ENCODE results near the gene DDAH2. TPM values are rescaled to one million over a fixed set of nuclear protein-coding genes. Genes with fewer than 3 reads are reported as not detected.
"Not testable (repeated sequence)": the region's sequence is repeated elsewhere in the genome, so short reads cannot be mapped to it uniquely, and the experiment has no call there.

The DDAH2 gene
- total RNA-seq, 2 donors from 2014 or later = 55.6 to 56.2 TPM

GRCh38 chr6:31721351-31722020 is 7.6 kb downstream of the DDAH2 start, which contains the start of gene LY6G6C:
Gene LY6G6C (minus strand): TSS chr6:31721746. CDS start chr6:31721679, 67 bp downstream.
- intact Hi-C loops (cut with DNase I) = no loop called here
- DNase-seq (no peak), ATAC-seq (no peak)

DNA sequence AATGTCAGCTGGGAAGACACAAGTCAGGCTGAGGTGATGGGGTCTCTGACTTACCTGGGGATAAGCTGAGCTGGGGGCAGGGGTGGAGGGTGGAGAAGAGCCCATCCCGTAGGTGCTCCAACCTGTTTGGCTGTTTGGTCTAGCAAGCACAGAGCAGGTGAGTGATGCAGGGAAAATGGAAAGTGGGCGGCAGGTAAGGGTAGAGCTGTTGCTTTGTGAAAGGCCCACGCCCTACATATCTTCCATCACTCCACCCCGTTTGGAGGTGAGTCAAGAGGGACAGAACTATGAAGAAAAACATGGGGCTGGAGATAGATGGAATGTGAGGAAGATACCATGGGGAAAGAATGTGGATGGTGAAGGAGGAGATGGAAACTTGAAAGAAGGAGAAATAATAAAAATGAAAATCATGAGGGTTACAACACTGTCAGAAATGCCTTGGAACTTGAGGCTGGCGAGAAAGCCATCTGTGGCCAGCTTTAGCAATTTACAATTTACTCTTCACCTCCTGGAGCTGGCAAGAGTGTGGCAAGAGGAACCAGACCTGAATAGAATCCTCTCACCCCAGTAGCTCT is 8.8 kb downstream of the DDAH2 start:
- DNase-seq = no peak
- intact Hi-C loops (cut with DNase I) = no loop called here
- ATAC-seq = no peak

- DNase-seq (no peak), ATAC-seq (no peak)
- intact Hi-C loops (cut with DNase I) = no loop called here
Measured at GRCh38 chr6:31719001-31719400, 10.1 kb downstream of the DDAH2 start.

- intact Hi-C loops (cut with DNase I) = no loop called here
- ATAC-seq = no peak
- DNase-seq = no peak
Measured at GRCh38 chr6:31718265-31718664, 10.8 kb downstream of the DDAH2 start.

DNA sequence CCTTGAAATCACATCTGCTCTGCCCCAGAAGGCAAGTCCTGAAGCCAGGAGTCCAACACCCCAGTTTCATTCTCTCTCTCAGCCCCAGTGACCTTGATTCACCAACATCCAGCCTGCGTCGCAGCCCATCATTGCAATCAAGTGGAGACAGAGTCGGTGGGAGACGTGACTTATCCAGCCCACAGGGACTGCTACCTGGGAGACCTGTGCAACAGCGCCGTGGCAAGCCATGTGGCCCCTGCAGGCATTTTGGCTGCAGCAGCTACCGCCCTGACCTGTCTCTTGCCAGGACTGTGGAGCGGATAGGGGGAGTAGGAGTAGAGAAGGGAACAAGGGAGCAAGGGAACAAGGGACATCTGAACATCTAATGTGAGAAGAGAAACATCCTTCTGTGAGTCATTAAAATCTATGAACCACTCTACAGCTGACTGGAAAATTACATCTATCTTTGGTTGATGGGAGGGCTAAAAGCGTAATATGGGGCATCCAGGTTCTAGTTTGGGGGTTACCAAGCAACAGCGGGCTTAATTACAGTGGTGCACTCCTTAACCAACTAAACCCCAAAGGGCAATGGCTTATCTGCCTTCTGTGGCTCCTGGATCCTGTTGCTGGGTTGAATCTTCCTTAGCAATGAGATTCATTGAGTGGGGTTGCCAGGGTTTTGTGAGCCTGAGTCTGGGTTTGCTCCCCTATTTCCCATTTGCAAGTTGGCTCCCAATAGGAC is 11.4 kb downstream of the DDAH2 start:
- intact Hi-C loops (cut with DNase I) = no loop called here
- no peak for ATAC-seq
- no peak for DNase-seq

GRCh38 chr6:31715022-31715958 is 13.8 kb downstream of the DDAH2 start, which contains the start of gene LY6G6D:
Gene LY6G6D (plus strand): TSS chr6:31715348. CDS start chr6:31715356, 8 bp downstream.
- intact Hi-C loops (cut with DNase I) = no loop called here
- DNase-seq (no peak), ATAC-seq (no peak)

- ATAC-seq (no peak), DNase-seq (no peak)
- intact Hi-C loops (cut with DNase I) = no loop called here
Measured at GRCh38 chr6:31713991-31714684, 15.0 kb downstream of the DDAH2 start.

DNA sequence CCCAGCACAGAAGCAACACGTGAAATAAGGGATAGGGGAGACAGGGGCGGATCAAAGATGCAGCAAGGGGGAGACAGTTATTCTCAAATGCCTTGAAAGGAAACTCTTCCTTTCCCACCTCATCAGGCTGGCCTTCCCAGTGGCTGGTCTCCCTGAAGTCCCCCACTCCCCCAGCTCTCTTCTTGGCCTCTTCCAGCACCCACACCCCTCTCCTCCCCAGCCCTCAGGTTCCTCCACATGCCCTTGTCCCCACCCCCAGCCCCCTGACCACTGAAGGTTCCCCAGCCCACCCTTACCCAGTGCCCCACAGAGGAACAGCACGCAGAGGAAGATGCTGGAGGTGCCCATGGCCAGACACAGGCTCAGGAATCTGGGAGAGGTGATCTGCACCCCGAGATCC is 15.6 kb downstream of the DDAH2 start:
- ATAC-seq (no peak), DNase-seq (no peak)
- intact Hi-C loops (cut with DNase I) = no loop called here

DNA sequence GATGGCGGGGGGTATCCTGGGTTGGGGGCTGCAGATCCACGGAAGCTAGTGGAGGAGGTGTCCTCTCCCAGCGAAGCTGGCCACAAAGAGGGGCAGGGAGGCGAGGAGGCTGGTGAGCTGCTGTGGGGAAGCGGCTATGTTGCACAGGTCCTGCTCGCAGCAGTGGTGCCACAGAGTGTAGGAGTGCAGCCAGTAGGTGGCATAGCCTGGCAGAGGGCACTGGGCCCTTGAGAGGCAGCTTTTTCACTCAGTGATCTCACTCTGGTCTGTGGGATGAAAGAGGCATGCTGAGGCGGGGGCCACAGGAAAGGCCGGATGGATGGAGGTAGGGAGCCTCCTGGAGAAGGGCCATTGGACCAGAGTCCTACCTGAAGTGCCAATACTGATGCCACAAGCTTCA is 16.8 kb downstream of the DDAH2 start:
- peak in 1 of 2 donors; percentile 44 for ATAC-seq
- DNase-seq = no peak
- intact Hi-C loops (cut with DNase I) = no loop called here

GRCh38 chr6:31711233-31711632 is 17.9 kb downstream of the DDAH2 start:
- DNase-seq (no peak), ATAC-seq (peak in 1 of 2 donors; percentile 29)
- intact Hi-C loops (cut with DNase I) = no loop called here

DNA sequence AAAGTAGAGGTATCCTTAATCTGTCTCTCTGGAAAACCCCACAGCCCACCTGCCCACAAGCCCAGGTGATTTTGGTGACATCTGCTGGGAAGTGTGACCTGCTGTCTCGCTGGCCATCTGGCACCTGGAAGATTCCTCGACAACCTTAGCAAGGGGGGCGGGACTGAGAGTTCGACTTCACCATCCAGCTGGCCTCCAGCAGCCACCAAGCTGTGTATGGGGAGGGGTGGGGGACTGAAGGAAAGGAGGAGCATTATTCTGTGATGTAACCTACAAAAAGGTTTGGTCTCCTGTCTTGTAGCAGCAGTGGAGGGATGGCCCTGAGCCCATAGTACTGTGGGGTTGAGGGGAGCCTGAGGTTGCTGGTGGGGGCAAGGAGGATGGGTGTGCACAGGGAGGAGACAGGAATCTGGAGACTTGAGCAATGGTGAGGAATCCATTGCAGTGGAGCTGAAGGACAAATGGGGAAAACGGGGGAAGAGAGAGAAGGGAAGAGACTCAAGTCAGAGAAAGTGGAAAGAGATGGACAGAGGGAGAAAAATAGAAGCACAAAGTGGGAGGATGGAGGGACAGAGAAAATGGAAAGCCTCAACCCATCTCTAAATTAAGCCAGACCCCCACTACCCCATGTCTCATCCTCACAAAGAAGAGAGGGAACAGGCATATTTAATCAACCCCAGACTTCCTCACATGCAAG is 18.4 kb downstream of the DDAH2 start:
- intact Hi-C loops (cut with DNase I) = no loop called here
- DNase-seq = no peak
- no peak for ATAC-seq

DNA sequence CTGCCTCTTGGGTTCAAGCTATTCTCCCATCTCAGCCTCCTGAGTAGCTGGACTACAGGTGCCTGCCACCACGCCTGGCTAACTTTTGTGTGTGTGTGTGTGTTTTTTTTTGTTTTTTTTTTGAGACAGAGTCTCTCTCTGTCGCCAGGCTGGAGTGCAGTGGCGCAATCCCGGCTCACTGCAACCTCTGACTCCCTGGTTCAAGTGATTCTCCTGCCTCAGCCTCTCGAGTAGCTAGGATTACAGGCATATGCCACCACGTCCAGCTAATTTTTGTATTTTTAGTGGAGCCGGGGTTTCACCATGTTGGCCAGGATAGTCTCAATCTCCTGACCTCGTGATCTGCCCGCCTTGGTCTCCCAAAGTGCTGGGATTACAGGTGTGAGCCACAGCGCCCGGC is 19.9 kb downstream of the DDAH2 start:
- intact Hi-C loops (cut with DNase I); ATAC-seq; DNase-seq: not testable (repeated sequence)

- intact Hi-C loops (cut with DNase I) = no loop called here
- DNase-seq (no peak), ATAC-seq (no peak)
Measured at GRCh38 chr6:31708224-31708623, 20.9 kb downstream of the DDAH2 start.

DNA sequence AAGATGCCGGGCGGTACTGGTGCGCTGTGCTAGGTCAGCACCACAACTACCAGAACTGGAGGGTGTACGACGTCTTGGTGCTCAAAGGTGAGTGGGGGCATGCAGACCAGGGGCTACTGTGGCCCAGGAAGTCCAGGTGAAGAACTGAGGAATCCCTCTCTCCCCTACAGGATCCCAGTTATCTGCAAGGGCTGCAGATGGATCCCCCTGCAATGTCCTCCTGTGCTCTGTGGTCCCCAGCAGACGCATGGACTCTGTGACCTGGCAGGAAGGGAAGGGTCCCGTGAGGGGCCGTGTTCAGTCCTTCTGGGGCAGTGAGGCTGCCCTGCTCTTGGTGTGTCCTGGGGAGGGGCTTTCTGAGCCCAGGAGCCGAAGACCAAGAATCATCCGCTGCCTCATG is 21.4 kb downstream of the DDAH2 start:
- ATAC-seq = no peak
- intact Hi-C loops (cut with DNase I) = no loop called here
- no peak for DNase-seq

DNA sequence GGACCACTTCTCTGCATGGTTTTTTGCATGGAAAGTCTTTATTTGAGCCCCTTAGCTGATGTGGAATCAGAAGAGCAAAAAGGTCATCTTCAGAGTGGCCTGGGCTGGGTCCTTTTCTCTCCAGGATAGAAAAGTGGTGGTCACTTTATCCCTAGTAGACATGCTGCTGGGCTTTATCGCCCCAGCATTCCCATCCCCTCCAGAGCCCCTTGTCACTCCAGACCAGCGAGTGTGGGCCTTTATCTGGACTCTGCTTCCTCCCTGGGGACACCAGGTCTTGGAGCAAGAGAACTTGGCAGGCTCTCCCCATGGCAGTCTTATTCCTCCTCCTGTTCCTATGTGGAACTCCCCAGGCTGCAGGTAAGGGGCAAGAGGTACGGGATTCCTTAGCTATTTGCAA is 22.5 kb downstream of the DDAH2 start, which contains the start of gene LY6G6F:
Gene LY6G6F, plus strand, starts transcription at position 268 of the 400 bp plus-strand sequence. Its CDS starts 41 bp downstream, at position 309.
- no peak for DNase-seq
- intact Hi-C loops (cut with DNase I) = no loop called here
- no peak for ATAC-seq

- ATAC-seq = no peak
- no peak for DNase-seq
- intact Hi-C loops (cut with DNase I) = no loop called here
Measured at GRCh38 chr6:31705931-31706330, 23.2 kb downstream of the DDAH2 start.

GRCh38 chr6:31702819-31703716 is 26.0 kb downstream of the DDAH2 start, which contains the start of gene ABHD16A:
Gene ABHD16A (minus strand): TSS chr6:31703324. CDS start chr6:31703281, 43 bp downstream.
- DNase-seq (peak; percentile 99), ATAC-seq (peak; percentile 99)
- intact Hi-C loops (cut with DNase I) = no loop called here
